Astrocyte (in vitro differentiated cells and primary cell): ENCODE results near the gene AFG1L. TPM values are rescaled to one million over a fixed set of nuclear protein-coding genes. Genes with fewer than 3 reads are reported as not detected.

Experiments used
- DNase-seq: peaks from one replicate; pipeline ENCODE4 v3.0.0-alpha.2; 2010; ENCODE audit warnings: low read depth
- FAIRE-seq: peaks from 2 replicates; lab custom pipeline; 2011; peaks lifted over from hg19 to GRCh38; lab: Jason Lieb, UNC
- H2AFZ ChIP-seq: 2 replicates; pipeline ENCODE4 v1.6.0; 2012; ENCODE audit warnings: low read depth, low read length, inconsistent platforms
- H3K27ac ChIP-seq: 2 replicates; pipeline ENCODE4 v1.5.1; 2011; ENCODE audit warnings: low read depth, low read length, inconsistent platforms
- H3K27me3 ChIP-seq: 2 replicates; pipeline ENCODE4 v1.6.0; 2011; ENCODE audit warnings: low read length, inconsistent platforms; ENCODE audit not compliant: insufficient read depth
- H3K36me3 ChIP-seq: 2 replicates; pipeline ENCODE4 v1.5.1; 2011; ENCODE audit warnings: low read length, inconsistent platforms; ENCODE audit not compliant: insufficient read depth
- H3K4me1 ChIP-seq: 2 replicates; pipeline ENCODE4 v1.5.1; 2011; ENCODE audit warnings: low read length, inconsistent platforms; ENCODE audit not compliant: insufficient read depth
- H3K4me2 ChIP-seq: 2 replicates; pipeline ENCODE4 v1.6.0; 2012; ENCODE audit warnings: low read length, inconsistent platforms
- H3K4me3 ChIP-seq: 2 replicates; pipeline ENCODE4 v1.5.1; 2011; ENCODE audit warnings: low read depth, mild to moderate bottlenecking, low read length, inconsistent platforms; ENCODE audit not compliant: insufficient read depth
- H3K79me2 ChIP-seq: 2 replicates; pipeline ENCODE4 v1.6.0; 2012; ENCODE audit warnings: mild to moderate bottlenecking, low read length, inconsistent platforms; ENCODE audit not compliant: insufficient read depth
- H3K9ac ChIP-seq: 2 replicates; pipeline ENCODE4 v1.6.0; 2012; ENCODE audit warnings: mild to moderate bottlenecking, low read length, inconsistent platforms
- H3K9me3 ChIP-seq: 2 replicates; pipeline ENCODE4 v1.5.1; 2012; ENCODE audit warnings: low read depth, mild to moderate bottlenecking, low read length, inconsistent platforms; ENCODE audit not compliant: insufficient read depth
- H4K20me1 ChIP-seq: 2 replicates; pipeline ENCODE4 v1.6.0; 2012; ENCODE audit warnings: low read length, inconsistent platforms; ENCODE audit not compliant: insufficient read depth
- H3K27ac Mint-ChIP-seq: one replicate; pipeline ENCODE4 v1.8.0; 2021; ENCODE audit warnings: mild to moderate bottlenecking, mixed read lengths; ENCODE audit not compliant: unreplicated experiment
- H3K27me3 Mint-ChIP-seq: one replicate; pipeline ENCODE4 v1.8.0; 2021; ENCODE audit warnings: low read depth, mixed read lengths; ENCODE audit not compliant: unreplicated experiment
- H3K36me3 Mint-ChIP-seq: one replicate; pipeline ENCODE4 v1.8.0; 2021; ENCODE audit warnings: low read depth, mixed read lengths; ENCODE audit not compliant: unreplicated experiment
- H3K4me1 Mint-ChIP-seq: one replicate; pipeline ENCODE4 v1.8.0; 2021; ENCODE audit warnings: low read depth, mixed read lengths; ENCODE audit not compliant: unreplicated experiment
- H3K4me3 Mint-ChIP-seq: one replicate; pipeline ENCODE4 v1.8.0; 2021; ENCODE audit warnings: mild to moderate bottlenecking, moderate library complexity, mixed read lengths; ENCODE audit not compliant: unreplicated experiment
- H3K9me3 Mint-ChIP-seq: one replicate; pipeline ENCODE4 v1.8.0; 2021; ENCODE audit warnings: mild to moderate bottlenecking, mixed read lengths; ENCODE audit not compliant: unreplicated experiment
- EZH2 ChIP-seq: IDR thresholded peaks from 2 replicates; pipeline ENCODE4 v1.6.1; 2012; ENCODE audit warnings: mild to moderate bottlenecking, low read length, inconsistent platforms; ENCODE audit not compliant: insufficient read depth
- total RNA-seq: library from RNA; stranded (reverse); gene quantifications from 2 replicates; pipeline ENCODE4 v1.2.1, GENCODE V29; 2021
- TF ChIP-seq, protein P1 (sequence below): IDR thresholded peaks from 2 replicates; pipeline ENCODE4 v1.5.1; 2011; ENCODE audit warnings: low read depth, mild to moderate bottlenecking, inconsistent platforms, low read length, moderate library complexity; ENCODE audit not compliant: insufficient read depth

The AFG1L gene
- total RNA-seq, 1 donor from 2014 or later = 7.9 TPM

DNA sequence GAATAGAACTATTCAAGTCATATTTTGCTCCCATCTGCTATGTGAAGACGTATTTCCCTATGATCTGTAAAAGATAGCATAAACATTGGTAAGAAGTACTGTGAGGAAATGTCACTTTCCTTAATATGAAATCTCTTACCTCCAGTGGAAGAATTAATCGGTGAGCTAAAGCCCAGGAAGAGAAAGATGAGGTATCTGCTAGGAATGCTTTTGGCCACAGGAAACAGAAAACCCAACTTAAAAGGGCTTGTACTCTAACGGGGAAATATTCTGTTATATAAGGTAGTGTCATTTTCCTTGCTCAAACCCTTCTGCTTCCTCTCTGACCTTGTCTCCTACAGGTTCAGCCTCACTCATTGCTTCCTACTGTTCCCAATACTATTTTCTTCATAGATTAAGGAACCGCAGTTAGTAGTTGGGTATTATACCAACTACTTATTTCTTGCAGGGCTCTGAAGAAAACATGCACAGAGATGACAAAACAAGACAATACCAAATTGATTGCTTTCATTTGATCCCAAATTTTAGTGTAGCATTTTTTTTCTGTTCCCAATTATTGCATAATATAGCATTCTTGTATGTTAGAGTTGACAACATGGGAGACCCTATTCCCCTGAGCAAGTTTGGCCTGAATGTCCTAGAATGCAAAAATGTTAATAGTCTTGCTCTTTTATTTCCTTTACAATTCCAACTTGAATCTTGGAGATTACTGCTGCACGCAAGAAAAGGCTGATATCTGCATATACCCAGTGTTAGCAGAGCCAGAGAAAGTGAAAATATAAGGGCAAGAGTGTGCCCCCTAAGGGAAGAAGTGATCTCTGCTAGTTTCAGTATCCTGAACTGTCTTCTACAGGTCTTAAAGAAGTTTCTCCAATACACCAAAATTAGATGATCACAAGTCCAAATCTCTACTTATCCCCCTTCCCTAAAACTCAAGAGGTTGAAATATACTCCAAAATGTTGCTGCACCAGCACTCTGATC is 65.3 kb downstream of the AFG1L start:
- Mint-ChIP-seq H3K9me3 (no peaks in the 10 kb centered on the region), H3K4me3 (no peak overlapping the region), H3K4me1 (peaks cover 22% of the 10 kb centered on the region), H3K27me3 (no peaks in the 10 kb centered on the region), H3K27ac (no peak overlapping the region), H3K36me3 (peaks cover 6% of the 10 kb centered on the region)
- H3K27me3 ChIP-seq = no peaks in the 10 kb centered on the region
- H2AFZ ChIP-seq = no peak overlapping the region
- no peak overlapping the region for H3K27ac ChIP-seq
- no peaks in the 10 kb centered on the region for H3K36me3 ChIP-seq
- peak; percentile 50 for DNase-seq
- no peak overlapping the region for H3K9ac ChIP-seq
- H3K4me2 ChIP-seq = peak overlapping the region; percentile 12
- no peaks in the 10 kb centered on the region for H3K79me2 ChIP-seq
- TF ChIP-seq, protein P1, sequence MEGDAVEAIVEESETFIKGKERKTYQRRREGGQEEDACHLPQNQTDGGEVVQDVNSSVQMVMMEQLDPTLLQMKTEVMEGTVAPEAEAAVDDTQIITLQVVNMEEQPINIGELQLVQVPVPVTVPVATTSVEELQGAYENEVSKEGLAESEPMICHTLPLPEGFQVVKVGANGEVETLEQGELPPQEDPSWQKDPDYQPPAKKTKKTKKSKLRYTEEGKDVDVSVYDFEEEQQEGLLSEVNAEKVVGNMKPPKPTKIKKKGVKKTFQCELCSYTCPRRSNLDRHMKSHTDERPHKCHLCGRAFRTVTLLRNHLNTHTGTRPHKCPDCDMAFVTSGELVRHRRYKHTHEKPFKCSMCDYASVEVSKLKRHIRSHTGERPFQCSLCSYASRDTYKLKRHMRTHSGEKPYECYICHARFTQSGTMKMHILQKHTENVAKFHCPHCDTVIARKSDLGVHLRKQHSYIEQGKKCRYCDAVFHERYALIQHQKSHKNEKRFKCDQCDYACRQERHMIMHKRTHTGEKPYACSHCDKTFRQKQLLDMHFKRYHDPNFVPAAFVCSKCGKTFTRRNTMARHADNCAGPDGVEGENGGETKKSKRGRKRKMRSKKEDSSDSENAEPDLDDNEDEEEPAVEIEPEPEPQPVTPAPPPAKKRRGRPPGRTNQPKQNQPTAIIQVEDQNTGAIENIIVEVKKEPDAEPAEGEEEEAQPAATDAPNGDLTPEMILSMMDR = no peak
- TF ChIP-seq EZH2 = no peak
- H3K4me3 ChIP-seq = no peak overlapping the region
- FAIRE-seq = peak; percentile 49
- H4K20me1 ChIP-seq = no peaks in the 10 kb centered on the region
- no peaks in the 10 kb centered on the region for H3K9me3 ChIP-seq
- peaks cover 9% of the 10 kb centered on the region for H3K4me1 ChIP-seq

DNA sequence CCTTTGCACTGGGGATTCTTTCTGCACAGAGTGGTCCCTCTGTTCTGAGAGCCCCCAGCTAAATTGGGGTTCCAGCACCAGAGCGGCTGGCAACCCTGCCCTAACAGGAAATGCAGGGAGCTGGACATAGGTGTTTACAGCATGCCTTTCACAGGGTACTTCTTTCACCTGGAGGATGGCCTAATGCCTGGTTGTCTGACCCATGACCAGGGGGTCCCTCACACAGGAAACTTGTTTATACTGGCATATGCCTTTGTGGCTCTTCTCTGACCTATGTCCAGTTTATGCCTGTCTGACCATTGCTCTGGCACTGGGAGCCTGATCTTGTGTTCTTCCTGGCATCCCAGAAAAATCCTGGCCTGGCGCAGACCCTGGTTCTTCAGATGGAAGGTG is 66.1 kb downstream of the AFG1L start:
- Mint-ChIP-seq H3K4me1 (peaks cover 22% of the 10 kb centered on the region), H3K4me3 (no peak overlapping the region), H3K36me3 (peaks cover 6% of the 10 kb centered on the region), H3K9me3 (no peaks in the 10 kb centered on the region), H3K27ac (no peak overlapping the region), H3K27me3 (no peaks in the 10 kb centered on the region)
- H3K9ac ChIP-seq = no peak overlapping the region
- H3K79me2 ChIP-seq = no peaks in the 10 kb centered on the region
- no peaks in the 10 kb centered on the region for H3K36me3 ChIP-seq
- peaks cover 9% of the 10 kb centered on the region for H3K4me1 ChIP-seq
- H2AFZ ChIP-seq = no peak overlapping the region
- H3K4me2 ChIP-seq = no peak overlapping the region
- H3K27me3 ChIP-seq = no peaks in the 10 kb centered on the region
- no peaks in the 10 kb centered on the region for H4K20me1 ChIP-seq
- H3K4me3 ChIP-seq = no peak overlapping the region
- no peak for DNase-seq
- H3K9me3 ChIP-seq = no peaks in the 10 kb centered on the region
- no peak for FAIRE-seq
- no peak overlapping the region for H3K27ac ChIP-seq
- TF ChIP-seq, protein P1 = no peak
- no peak for TF ChIP-seq EZH2

DNA sequence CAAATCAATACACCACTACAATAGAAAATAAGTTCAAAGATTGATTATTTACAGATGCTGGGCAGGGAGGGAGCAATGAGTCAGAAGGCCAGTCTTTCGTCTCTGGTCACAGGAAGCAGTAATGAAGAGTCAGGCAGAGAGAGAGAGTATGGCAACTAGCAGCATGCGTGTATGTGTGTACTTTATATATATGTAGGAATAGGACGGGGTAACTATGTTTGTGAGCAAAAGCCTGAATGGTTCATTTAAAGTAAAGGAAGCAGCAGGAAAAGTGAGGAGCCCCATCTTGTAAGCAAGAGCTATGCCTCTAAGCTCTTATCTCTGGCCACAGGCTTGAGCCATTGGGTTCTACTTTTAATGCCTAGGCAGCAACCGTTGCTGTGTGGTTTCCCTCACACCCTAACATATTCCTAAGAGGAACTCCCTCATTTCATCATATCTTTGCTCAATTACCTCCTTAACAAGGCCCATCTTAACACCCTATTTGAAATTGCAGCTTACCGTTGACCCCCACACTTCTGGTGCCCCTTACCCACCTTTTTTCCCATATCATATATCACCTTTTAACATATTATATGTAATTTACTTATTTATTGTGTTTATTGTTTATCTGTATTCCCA is 66.6 kb downstream of the AFG1L start:
- DNase-seq (no peak), FAIRE-seq (no peak)
- H4K20me1 ChIP-seq = no peaks in the 10 kb centered on the region
- H3K27me3 ChIP-seq = no peaks in the 10 kb centered on the region
- H2AFZ ChIP-seq = no peak overlapping the region
- H3K27ac Mint-ChIP-seq = no peak overlapping the region
- peaks cover 9% of the 10 kb centered on the region for H3K4me1 ChIP-seq
- no peak overlapping the region for H3K4me3 ChIP-seq
- no peaks in the 10 kb centered on the region for H3K9me3 ChIP-seq
- H3K4me3 Mint-ChIP-seq = no peak overlapping the region
- H3K9me3 Mint-ChIP-seq = no peaks in the 10 kb centered on the region
- H3K27me3 Mint-ChIP-seq = no peaks in the 10 kb centered on the region
- H3K36me3 Mint-ChIP-seq = peaks cover 6% of the 10 kb centered on the region
- H3K79me2 ChIP-seq = no peaks in the 10 kb centered on the region
- H3K36me3 ChIP-seq = no peaks in the 10 kb centered on the region
- peaks cover 22% of the 10 kb centered on the region for H3K4me1 Mint-ChIP-seq
- TF ChIP-seq, protein P1 = no peak
- TF ChIP-seq EZH2 = no peak
- no peak overlapping the region for H3K4me2 ChIP-seq
- no peak overlapping the region for H3K9ac ChIP-seq
- no peak overlapping the region for H3K27ac ChIP-seq
